HepG2 (cell line): ENCODE results near the gene TSKU. TPM values are rescaled to one million over a fixed set of nuclear protein-coding genes. Genes with fewer than 3 reads are reported as not detected.

Experiments used
- FOXC1 ChIP-seq: sonication (generic); formaldehyde crosslinking; IDR thresholded peaks from 2 replicates; pipeline ENCODE4 v1.8.0; 2022; ENCODE audit warnings: mild to moderate bottlenecking, missing genetic modification reagents, borderline replicate concordance
- HCFC1 ChIP-seq: fragments of 150-350 bp; IDR thresholded peaks from 2 replicates; pipeline ENCODE4 v1.6.1; 2014; ENCODE audit warnings: low read depth, low read length
- HMG20A ChIP-seq: IDR thresholded peaks from 2 replicates; pipeline ENCODE4 v1.6.1; 2016; ENCODE audit warnings: borderline replicate concordance
- KDM2A ChIP-seq: sonication (generic); formaldehyde crosslinking; IDR thresholded peaks from 2 replicates; pipeline ENCODE4 v1.4.0; 2020; ENCODE audit warnings: low read depth, missing genetic modification reagents, borderline replicate concordance
- MED13 ChIP-seq: sonication (generic); formaldehyde crosslinking; IDR thresholded peaks from 2 replicates; pipeline ENCODE4 v1.5.0; 2020; ENCODE audit warnings: missing genetic modification reagents
- PAX8 ChIP-seq: sonication (generic); formaldehyde crosslinking; IDR thresholded peaks from 2 replicates; pipeline ENCODE4 v1.8.0; 2022; ENCODE audit warnings: mild to moderate bottlenecking, missing genetic modification reagents, borderline replicate concordance
- TAF1 ChIP-seq: sonication (generic); formaldehyde crosslinking; IDR thresholded peaks from 2 replicates; pipeline ENCODE4 v1.4.0; 2020; ENCODE audit warnings: missing genetic modification reagents
- TEAD3 ChIP-seq: optimal IDR thresholded peaks from 2 replicates; pipeline ENCODE3; 2016; ENCODE audit warnings: borderline replicate concordance
- ZBTB7B ChIP-seq: sonication (generic); formaldehyde crosslinking; IDR thresholded peaks from 2 replicates; pipeline ENCODE4 v1.4.0; 2020; ENCODE audit warnings: missing genetic modification reagents
- ZMAT3 ChIP-seq: sonication (generic); formaldehyde crosslinking; conservative IDR thresholded peaks from 2 replicates; pipeline ENCODE4 v1.7.0; 2021; ENCODE audit warnings: missing genetic modification reagents
- ZNF3 ChIP-seq: IDR thresholded peaks from 2 replicates; pipeline ENCODE4 v1.7.0; 2017; ENCODE audit warnings: inconsistent platforms
- ZNF30 ChIP-seq: sonication (generic); formaldehyde crosslinking; IDR thresholded peaks from 2 replicates; pipeline ENCODE4 v1.5.0; 2020; ENCODE audit warnings: mild to moderate bottlenecking, missing genetic modification reagents
- ZNF552 ChIP-seq: sonication (generic); formaldehyde crosslinking; IDR thresholded peaks from 2 replicates; pipeline ENCODE4 v1.9.0; 2022; ENCODE audit warnings: missing genetic modification reagents, mild to moderate bottlenecking, borderline replicate concordance
- ZNF703 ChIP-seq: sonication (generic); formaldehyde crosslinking; IDR thresholded peaks from 2 replicates; pipeline ENCODE4 v1.5.1; 2020; ENCODE audit warnings: missing genetic modification reagents, mild to moderate bottlenecking, moderate library complexity, borderline replicate concordance
- ZSCAN20 ChIP-seq: sonication (generic); formaldehyde crosslinking; IDR thresholded peaks from 2 replicates; pipeline ENCODE4 v1.4.0; 2020; ENCODE audit warnings: missing genetic modification reagents, mild to moderate bottlenecking, borderline replicate concordance
- polyA plus RNA-seq, 8 experiments: library from polyadenylated mRNA; depleted of rRNA in 3 of 8; stranded (reverse) in 7 of 8; unstranded in 1 of 8; fragments of >200 nt; fragmentation: Illumina TruSeq in 4 of 8; extraction: Trizol in 4 of 8; gene quantifications; 2 replicates each; pipeline versions ENCODE4 v1.2.1 to v1.2.3, GENCODE V29; 2011 to 2016; ENCODE audit warnings: low read depth in 4 of 8, missing spikeins in 1 of 8, mixed read lengths in 1 of 8; ENCODE audit not compliant: insufficient read depth in 1 of 8
- total RNA-seq, 5 experiments: library from RNA; depleted of rRNA; stranded (reverse); fragments of >200 nt; fragmentation: Illumina TruSeq; extraction: Trizol; gene quantifications; 2 replicates each; pipeline ENCODE4 v1.2.3, GENCODE V29; 2016; ENCODE audit warnings: low read depth in 1 of 5
- TF ChIP-seq, protein P1 (sequence below): sonication (generic); formaldehyde crosslinking; IDR thresholded peaks from 2 replicates; pipeline ENCODE4 v1.5.0; 2020; ENCODE audit warnings: missing genetic modification reagents
- TF ChIP-seq, protein P2 (sequence below): sonication (generic); formaldehyde crosslinking; IDR thresholded peaks from 2 replicates; pipeline ENCODE4 v1.9.0; 2022; ENCODE audit warnings: low read depth, missing genetic modification reagents
- TF ChIP-seq, protein P3 (sequence below): sonication (generic); formaldehyde crosslinking; IDR thresholded peaks from 2 replicates; pipeline ENCODE4 v1.4.0; 2020; ENCODE audit warnings: missing genetic modification reagents, borderline replicate concordance
- TF ChIP-seq, protein P4 (sequence below): sonication (generic); formaldehyde crosslinking; IDR thresholded peaks from 2 replicates; pipeline ENCODE4 v1.8.0; 2022; ENCODE audit warnings: low read depth, missing genetic modification reagents

The TSKU gene
- total and polyA plus RNA-seq, 2 of the 13 experiments (the other 11 are each of a cell fraction or from before 2014, with no cell fraction given) = 20.3 to 21.4 TPM

DNA sequence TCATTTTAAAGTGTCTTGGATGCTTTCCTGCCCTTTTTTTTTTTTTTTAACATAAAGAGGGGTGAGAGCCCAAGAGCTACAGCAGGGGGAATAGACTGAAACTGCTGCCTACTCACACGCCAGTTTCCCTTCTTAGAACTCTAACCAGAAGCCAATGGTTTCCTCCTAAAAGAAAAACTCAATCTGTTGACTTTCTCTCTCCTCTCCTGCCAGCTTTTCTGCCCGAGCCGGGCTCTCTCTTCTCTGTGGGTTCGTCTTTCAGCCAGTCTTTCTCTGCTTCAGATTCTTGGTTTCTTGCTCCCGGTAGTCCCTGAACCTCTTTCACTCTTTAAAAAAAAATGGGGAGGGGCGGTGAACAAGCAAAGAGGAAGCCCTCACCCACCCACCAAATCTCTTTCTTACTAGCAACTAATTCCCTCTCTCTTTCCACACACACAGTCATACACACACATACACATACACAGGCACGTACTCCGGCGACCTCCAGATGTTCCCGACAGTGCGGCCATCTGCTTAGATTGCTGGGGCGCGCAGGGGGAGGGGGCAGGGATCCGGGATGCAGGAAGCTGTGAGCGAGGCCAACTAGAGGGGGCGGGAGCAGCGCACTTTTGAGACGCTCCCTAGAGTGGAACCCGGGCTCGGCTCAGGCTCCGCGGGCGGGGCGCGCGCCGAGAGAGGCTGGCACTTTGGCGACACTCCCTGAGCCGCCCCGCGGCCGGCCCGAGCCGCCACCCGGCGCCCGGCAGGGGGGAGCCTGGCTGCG lies 444 bp upstream of the TSKU start (continued):
- TF ChIP-seq, protein P1, sequence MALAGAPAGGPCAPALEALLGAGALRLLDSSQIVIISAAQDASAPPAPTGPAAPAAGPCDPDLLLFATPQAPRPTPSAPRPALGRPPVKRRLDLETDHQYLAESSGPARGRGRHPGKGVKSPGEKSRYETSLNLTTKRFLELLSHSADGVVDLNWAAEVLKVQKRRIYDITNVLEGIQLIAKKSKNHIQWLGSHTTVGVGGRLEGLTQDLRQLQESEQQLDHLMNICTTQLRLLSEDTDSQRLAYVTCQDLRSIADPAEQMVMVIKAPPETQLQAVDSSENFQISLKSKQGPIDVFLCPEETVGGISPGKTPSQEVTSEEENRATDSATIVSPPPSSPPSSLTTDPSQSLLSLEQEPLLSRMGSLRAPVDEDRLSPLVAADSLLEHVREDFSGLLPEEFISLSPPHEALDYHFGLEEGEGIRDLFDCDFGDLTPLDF (CRISPR knock-in tag) = 0 out of 2 replicates have a peak, but pooled peaks have one; percentile 13
- TF ChIP-seq ZNF552 (CRISPR knock-in tag) (no peak), TAF1 (CRISPR knock-in tag) (peak; percentile 30; the same call in 1 of the 2 replicates), KDM2A (CRISPR knock-in tag) (peak; percentile 45), ZMAT3 (no peak; the same call in 1 of the 2 replicates), PAX8 (no peak), ZNF703 (CRISPR knock-in tag) (no peak), MED13 (CRISPR knock-in tag) (no peak), ZBTB7B (CRISPR knock-in tag) (peak; percentile 76; the same call in 1 of the 2 replicates), HCFC1 (no peak), ZNF3 (no peak), ZNF30 (CRISPR knock-in tag) (no peak), ZSCAN20 (CRISPR knock-in tag) (no peak), FOXC1 (CRISPR knock-in tag) (no peak), TEAD3 (CRISPR knock-in tag) (peak; percentile 72), HMG20A (CRISPR knock-in tag) (no peak)
- TF ChIP-seq, protein P2, sequence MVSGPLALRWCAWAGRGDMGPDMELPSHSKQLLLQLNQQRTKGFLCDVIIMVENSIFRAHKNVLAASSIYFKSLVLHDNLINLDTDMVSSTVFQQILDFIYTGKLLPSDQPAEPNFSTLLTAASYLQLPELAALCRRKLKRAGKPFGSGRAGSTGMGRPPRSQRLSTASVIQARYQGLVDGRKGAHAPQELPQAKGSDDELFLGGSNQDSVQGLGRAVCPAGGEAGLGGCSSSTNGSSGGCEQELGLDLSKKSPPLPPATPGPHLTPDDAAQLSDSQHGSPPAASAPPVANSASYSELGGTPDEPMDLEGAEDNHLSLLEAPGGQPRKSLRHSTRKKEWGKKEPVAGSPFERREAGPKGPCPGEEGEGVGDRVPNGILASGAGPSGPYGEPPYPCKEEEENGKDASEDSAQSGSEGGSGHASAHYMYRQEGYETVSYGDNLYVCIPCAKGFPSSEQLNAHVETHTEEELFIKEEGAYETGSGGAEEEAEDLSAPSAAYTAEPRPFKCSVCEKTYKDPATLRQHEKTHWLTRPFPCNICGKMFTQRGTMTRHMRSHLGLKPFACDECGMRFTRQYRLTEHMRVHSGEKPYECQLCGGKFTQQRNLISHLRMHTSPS = no peak
- TF ChIP-seq, protein P3, sequence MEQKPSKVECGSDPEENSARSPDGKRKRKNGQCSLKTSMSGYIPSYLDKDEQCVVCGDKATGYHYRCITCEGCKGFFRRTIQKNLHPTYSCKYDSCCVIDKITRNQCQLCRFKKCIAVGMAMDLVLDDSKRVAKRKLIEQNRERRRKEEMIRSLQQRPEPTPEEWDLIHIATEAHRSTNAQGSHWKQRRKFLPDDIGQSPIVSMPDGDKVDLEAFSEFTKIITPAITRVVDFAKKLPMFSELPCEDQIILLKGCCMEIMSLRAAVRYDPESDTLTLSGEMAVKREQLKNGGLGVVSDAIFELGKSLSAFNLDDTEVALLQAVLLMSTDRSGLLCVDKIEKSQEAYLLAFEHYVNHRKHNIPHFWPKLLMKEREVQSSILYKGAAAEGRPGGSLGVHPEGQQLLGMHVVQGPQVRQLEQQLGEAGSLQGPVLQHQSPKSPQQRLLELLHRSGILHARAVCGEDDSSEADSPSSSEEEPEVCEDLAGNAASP (CRISPR knock-in tag) = peak; percentile 62; the same call in 1 of the 2 replicates
- TF ChIP-seq, protein P4, sequence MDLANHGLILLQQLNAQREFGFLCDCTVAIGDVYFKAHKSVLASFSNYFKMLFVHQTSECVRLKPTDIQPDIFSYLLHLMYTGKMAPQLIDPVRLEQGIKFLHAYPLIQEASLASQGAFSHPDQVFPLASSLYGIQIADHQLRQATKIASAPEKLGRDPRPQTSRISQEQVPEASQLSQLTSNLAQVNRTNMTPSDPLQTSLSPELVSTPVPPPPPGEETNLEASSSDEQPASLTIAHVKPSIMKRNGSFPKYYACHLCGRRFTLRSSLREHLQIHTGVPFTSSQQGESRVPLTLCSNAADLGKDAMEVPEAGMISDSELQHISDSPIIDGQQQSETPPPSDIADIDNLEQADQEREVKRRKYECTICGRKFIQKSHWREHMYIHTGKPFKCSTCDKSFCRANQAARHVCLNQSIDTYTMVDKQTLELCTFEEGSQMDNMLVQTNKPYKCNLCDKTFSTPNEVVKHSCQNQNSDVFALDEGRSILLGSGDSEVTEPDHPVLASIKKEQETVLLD (CRISPR knock-in tag) = peak; percentile 65
